Activated naive CD4-positive, alpha-beta T cell treated with Interleukin-2 at 50 U/mL for 16 hours (primary cell): ENCODE data around the gene CHRNA7.

ENCODE experiments used
- DNase-seq: peaks from one replicate; pipeline ENCODE4 v3.0.0-alpha.2; 2020

Gene CHRNA7

DNA sequence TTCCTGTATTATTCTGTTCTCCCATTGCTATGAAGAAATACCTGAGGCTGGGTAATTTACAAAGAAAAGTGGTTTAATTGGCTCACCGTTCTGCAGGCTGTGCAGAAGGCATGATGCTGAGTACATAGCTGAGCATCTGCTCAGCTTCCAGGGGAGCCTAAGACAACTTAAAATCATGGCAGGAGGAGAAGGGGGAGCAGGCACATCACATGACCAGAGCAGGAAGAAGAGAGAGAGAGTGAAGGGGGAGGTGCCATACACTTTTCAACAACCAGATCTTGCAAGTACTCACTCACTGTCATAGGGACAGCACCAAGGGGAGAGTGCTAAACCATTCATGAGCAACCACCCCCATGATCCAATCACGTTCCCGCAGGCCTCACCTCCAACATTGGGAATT, 188.4 kb downstream of the CHRNA7 start:
- DNase-seq, result no peak
